NCI-H1694 (cell line): ENCODE results near the gene DPH2.

ENCODE experiments used
- DNase-seq: peaks from one replicate; lab custom pipeline; 2025; lab: John Stamatoyannopoulos, UW

Gene DPH2

DNA sequence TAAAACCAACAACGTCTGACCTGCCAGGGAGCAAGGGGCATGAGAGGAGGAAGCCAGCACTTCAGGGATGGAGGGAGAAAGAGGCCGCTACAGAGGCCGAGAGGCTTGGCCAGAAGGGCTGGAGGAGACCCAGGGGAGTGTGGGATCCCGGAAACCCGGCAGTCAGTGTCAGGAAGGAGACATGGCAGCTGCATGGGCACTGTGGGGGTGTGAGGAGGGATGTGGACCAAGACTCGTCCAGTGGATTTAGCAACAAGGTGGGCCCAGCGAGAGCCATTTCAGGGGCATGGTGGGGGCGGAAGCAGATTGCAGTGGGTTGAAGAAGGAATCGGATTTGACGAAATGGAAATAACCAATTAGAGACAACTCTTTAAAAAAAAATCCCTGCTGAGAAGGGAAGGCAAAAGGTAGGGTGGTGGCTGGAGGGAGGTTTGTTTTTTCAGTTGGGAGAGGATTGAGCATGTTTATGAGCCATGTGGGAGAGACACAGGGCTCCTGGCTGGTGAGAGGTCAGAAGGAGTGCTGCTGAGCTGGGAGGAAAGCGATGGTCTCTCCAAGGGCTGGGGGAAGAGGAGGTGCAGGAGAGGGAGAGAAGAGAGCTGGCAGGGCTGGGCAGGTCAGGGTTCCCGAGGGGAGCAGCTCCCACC is 13.6 kb downstream of the DPH2 start:
- no peak for DNase-seq

DNA sequence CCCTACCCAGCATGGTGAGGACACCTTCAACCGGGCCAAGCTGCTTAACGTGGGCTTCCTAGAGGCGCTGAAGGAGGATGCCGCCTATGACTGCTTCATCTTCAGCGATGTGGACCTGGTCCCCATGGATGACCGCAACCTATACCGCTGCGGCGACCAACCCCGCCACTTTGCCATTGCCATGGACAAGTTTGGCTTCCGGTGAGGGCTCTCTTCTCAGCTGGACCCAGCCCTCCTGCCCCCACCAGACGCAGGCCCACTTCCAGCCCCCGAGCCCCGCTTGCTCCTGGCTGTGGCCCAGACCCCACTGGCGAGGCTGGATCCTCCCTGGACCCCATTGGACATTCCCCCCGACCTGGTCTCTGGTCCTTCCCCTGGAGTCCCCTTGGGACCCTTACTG is 15.0 kb downstream of the DPH2 start:
- no peak for DNase-seq

DNA sequence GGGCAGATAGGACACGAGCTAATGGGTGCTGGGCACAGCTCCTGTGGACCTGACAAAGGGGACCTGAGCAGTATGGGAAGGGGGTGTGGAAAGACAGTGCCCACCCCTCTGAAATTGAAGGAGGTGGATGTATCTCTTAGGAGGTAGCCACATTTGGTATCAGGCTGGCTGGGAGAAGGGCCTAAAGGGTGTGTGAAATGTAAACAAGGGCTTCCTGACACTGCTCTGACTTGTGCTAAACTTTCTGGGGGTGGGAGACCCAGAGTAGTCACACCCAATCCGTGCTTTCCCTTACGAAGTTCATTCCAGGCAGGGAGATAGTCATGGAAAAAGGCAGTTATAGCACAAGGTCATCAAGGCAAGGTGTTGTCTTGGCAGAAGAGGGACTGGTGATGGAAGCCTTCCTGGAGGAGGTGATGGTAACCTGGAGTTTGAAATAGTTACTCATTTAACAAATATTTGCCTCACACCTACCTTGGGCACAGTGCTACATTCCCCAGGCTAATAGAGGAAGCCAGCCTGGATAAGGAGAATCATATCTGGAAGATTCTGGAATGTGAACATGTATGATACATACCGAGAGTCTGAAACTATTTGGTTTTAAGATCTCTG is 16.3 kb downstream of the DPH2 start:
- DNase-seq, result no peak

DNA sequence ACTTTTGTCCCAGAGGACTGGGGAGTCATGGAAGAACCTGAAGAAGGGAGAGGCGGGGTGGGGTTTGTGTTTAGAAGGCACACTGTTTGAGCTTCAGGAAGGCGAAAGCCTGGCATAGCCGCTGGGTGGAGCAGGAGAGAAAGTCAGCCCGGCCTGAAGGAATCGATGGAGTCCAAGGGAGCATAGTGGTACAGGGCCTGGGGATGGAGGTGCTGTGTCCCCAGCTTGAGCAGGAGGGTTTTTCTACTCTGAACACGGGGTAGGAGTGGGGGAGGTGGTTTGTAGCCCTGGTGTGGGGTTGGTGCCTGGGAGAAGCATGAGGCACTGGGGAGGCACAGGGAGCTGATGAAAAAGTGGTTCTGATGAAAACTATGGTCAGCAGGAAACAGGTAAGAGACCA is 16.9 kb downstream of the DPH2 start:
- DNase-seq, result no peak

DNA sequence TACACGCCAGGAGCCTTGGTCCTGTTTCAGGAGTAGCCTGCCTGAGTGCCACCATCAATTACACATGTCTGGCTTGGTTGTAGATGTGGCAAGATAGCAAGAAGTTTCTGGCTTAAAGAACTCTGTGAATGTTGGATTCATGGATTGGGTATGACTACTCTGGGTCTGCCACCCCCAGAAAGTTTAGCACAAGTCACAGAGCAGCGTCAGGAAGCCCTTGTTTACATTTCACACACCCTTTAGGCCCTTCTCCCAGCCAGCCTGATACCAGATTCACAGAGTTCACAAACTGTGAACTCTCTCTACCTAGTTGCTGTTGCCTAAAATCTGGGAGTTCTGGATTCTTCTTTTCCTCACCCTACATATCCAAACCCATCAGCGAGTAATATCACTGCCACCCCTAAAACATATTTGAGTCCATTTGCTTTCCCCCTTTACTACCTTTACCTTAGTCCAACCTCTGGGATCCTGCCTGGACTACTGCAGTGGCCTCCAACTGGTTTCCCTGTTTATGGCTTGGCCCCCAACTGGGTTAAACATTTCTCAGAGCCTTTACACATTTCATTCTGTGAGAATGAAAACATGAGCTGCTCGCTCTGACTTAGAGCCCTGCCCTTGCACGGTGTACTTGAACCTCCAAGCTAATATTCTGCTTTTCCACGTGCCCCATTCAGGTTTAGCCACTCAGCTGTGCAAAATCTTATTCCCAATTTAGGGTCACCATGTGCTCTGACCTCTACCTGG is 17.5 kb downstream of the DPH2 start:
- DNase-seq, result no peak

DNA sequence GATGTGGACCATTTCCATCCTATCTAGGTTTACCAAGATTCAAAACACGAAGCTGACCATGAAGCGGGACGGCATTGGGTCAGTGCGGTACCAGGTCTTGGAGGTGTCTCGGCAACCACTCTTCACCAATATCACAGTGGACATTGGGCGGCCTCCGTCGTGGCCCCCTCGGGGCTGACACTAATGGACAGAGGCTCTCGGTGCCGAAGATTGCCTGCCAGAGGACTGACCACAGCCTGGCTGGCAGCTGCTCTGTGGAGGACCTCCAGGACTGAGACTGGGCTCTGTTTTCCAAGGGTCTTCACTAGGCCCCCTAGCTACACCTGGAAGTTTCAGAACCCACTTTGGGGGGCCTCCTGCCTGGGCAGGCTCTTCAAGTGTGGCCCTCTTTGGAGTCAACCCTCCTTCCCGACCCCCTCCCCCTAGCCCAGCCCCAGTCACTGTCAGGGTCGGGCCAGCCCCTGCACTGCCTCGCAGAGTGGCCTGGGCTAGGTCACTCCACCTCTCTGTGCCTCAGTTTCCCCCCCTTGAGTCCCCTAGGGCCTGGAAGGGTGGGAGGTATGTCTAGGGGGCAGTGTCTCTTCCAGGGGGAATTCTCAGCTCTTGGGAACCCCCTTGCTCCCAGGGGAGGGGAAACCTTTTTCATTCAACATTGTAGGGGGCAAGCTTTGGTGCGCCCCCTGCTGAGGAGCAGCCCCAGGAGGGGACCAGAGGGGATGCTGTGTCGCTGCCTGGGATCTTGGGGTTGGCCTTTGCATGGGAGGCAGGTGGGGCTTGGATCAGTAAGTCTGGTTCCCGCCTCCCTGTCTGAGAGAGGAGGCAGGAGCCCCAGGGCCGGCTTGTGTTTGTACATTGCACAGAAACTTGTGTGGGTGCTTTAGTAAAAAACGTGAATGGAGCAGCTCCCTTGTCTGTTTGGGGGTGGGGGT is 20.7 kb downstream of the DPH2 start:
- no peak for DNase-seq

DNA sequence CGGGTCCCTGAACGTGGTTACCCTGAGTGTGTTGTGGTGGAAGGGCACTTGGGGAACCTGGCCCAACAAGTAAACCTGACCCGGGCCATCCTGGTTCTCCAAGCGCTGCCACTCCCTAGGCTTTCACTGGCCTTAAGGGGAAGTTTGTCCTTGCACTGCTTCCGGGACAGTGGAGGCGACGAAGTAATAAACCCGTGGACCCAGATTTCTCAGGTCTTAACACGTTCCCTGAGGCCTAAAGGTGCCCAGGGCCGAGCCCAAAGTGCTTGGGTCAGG is 21.3 kb downstream of the DPH2 start:
- DNase-seq, result no peak

DNA sequence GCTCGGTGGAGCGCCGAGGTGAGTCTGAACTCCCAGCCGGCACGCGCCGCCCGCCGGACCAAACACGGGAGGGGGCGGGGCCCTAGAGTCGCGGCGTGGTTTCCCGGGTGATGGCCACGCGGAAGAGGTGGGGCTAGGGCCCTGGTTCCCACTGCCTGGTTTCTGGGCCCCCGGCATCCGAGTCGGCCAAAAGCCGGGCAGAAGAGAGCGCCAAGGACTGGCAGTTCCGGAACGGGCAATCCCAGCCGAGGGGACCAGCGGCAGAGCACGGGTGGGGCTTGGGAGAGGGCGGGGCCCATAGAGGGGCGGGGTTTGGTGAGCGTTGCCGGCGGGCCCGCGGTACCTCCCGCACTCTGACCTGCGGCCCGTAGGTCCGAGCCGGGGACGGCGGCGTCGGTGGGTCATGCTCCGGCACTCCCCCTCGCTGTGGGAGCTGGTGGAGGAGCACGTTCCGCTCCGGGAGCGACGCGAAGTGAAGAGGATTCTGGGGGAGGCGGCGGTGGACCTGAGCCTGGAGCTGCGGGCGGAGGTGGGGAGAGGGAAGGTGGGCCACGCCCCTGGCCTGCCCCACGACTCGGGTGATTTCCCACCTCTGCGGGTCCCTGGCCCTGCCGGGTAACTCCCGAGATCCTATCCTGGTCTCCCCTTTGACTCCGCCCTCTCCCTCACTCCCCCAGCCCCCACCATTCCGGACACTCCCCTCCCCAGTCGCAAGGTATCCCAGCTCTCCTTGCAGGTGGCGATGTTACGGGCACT is 21.8 kb downstream of the DPH2 start, which contains the start of gene CCDC24:
CCDC24 (plus strand) TSS at position 124 of the 756 bp plus-strand sequence; CDS start at position 404, 280 bp downstream.
- DNase-seq, result peak; percentile 30

DNA sequence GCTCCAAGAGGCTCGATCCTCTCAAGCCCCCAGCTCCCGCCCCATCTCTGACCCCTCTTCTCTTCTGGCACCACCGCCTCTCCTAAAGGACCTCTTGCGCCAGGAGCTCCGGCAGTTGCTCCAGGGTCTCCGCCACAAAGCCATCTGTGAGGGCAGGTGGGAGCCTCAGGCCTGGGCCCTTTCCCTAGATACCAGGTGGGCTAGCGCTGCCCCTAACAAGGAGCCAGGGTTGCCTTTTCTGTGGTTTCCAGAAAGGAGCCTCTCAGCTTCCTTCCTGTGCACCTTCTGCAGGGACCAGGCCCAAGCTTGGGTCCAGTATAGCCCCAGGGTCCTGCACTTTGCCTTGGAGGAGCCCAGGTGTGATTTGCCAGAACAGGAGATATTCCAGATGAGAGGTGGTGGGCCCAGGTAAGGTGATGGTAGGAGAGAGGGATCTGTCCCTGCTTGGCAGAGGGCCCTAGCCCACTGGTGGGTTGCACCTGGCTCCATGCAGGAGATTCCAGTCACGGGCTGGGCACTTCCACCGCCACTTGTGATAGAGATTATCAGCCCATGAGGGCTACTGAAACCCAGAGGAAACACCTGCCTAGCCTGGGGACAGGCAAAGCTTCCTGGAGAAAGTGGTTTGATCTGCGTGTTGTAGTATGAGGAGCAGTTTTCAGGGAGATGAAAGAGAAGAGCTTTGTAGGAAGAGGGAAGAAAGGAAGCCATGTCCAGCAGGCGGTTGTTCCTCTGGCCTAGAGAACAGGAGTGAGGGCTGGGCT is 22.6 kb downstream of the DPH2 start:
- no peak for DNase-seq

DNA sequence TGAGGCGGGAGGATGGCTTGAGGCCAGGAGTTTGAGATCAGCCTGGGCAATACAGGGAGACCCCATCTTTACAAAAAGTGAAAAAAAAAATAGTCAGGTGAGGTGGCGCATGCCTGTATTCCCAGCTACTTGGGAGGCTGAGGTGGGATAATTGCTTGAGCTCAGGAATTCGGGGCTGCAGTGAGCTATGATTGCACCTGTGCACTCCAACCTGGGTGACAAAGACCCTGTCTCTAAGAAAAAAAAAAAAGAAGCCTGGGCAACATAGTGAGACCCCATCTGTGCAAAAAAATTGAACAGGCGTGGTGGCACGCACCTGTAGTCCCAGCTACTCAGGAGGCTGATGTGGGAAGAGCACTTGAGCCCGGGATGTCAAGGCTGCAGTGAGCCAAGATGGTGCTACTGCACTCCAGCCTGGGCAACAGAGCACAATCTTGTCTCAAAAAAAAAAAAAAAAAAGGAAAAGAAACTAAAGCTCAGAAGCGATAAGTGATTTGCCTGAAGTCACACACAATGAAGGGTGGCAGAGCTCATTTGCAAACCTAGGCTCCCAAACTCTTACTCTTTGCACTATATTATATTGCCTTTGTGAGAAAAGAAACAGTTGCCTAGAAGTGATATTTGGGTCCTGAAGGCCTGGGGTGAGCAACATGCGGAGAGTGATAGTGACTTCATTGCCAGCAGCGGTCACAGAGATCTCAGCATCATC is 23.6 kb downstream of the DPH2 start:
- no peak for DNase-seq

DNA sequence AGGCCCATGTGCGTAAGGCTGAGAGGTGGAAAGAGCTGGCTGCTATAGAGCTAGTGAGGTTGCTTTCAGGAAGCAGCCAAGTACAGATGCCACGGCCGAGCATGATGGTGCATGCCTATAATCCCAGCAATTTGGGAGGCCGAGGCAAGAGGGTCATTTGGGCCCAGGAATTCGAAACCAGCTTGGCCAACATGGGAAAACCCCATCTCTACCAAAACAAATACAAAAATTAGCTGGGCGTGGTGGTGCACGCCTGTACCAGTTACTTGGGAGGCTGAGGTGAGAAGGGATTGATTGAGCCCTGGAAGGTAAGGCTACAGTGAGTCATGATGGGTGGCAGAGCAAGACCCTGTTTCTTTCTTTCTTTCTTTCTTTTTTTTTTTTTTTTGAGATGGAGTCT is 24.3 kb downstream of the DPH2 start:
- no peak for DNase-seq

DNA sequence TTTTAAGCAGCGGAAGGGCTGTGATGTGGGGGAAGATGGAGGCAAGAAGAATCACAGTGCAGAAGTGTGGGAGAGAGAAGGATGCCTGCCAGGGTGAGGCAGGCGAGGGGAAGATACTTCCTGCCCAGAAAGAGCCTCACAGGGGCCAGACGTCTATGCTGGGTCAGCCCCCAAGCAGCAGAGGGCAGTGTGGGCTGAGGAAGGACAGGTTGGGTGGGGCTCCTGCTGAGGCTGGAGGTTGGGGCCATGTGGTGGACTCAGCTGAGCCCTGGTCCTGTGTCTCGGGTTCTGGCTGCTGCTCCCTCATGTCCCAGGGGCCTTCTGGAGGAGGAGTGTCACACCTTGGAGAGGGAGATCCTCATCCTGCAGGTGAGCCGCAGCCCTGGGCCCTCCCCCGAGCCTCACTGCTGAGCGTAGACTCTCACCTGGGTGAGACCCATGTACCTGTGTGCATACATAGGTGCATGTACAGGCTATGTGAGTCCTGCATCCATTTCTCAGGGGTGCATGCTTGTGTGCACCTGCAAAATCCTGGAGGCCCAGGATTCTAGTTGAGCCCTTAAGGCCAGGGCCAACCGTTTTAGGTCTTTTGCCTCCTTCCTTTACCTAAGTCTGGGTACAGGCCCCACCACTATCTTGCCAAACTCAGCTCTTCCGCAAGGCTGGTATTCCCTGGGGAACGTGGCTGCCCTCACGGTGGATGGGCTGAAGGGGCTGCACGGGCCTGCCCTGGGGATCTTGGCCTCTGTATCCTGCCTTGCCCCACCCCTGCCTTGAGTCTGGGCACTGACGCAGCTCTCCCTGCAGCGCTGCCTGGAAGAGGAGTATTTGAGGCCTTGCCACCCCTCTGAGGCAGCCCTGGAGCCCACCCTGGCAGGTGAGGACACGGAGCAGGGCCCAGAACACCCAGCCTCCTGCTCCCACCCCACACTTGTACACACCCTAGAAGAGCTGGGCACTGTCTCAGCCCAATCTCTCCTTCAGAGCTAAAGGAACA is 25.3 kb downstream of the DPH2 start:
- DNase-seq, result no peak

DNA sequence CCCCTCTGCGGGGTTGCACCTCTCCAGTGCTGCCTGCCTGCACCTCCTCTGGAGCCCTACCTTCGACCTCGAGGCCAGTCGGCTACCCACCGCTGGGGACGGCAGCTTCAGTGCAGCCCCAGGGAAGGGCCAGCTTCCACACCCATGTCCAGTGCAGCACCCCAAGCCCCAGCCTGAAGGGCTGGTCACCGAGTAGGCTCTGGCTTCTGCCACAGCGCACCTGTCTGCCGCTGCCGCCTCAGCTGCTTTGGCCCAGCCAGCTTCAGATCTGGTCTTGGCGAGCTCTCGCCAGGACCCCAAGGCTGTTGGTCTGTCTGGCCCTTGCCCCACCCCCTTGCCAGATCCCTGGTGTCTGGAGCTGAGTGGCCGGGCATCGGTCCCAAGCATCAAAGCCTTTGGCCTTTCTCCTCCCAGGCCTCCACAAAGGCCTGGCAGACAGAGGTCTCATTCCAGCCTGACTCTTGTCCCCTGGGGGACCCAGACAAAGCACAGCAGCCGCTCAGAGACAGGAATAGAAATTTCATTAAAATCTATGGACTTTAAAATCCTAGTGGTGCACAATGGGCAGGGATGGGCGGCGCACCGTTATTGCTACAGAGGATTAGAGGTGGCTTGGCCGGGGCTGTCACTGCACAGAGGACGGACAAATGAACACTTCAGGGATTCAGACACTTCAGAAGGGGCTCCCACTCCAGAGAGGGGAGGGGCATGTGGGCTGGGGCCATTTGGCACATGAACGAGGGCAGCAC is 26.3 kb downstream of the DPH2 start:
- DNase-seq, result no peak

DNA sequence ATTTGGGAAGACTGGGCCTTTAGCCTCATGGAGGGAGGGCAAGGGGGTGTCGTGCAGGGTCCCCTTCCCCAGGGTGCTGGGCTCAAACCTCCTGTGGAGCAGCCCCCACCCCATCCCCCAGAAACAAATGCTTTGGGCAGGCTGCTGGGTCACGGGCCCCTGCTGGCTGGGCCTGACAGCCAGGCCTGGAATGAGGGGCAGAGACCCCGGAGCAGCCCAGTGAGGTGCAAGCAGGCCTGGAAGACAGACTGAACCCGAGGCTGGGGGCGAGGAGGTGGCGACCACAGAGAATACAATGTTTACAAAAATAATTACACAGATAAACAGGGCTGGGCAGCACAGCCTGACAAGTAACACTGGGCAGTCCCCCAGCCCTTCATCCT is 26.9 kb downstream of the DPH2 start:
- DNase-seq, result no peak

DNA sequence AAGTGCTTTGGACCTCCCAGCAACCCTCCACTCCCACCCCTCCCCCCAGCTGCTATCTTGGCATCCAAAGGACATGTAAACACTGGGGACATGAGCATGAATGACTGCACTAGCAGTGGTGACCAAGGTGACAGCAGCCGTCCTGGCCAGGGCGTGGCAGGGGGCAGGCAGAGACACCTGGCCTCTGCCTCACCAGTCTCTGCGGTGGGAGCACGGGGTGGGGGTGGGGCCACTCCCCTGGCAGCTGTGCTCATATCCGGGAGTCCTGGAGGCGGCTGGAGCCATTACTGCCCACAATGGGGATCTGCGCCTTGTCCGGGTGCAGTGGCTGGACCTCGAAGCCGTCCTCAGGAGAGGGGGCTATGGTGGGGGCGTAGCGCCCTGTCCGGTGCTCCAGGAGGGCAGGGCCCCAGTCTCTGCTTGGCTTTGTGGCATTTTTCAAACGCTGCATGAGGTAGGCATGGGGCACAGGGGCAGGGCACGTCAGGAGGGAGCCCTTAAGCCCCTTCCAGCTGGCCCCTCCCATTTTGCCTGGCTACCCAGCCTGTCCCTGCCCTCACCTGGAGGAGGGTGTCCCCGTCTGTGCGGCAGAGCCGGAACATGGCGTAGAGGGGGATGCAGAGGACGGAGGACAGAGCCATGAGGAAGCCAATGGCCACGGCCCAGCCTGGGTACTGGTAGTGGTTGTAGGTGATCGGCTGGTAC is 27.6 kb downstream of the DPH2 start:
- DNase-seq, result no peak

DNA sequence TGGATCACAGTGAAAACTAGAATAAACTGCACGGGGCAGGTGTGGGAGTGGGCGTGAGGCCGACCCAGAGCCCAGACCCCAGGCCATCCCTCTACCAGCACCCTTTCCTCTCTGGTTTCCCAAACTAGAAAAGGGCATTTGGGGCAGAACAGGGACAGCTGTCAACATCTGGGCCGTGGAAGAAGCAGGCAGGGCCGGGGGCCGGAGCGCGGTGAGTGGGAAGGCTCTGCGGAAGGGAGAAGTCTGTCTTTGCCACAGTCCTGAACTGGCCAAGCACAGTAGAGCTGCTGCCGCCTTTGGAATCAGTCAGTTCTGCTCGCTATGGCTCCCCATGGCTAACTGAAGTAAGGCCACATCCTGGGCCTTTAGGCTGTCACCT is 28.2 kb downstream of the DPH2 start:
- DNase-seq, result no peak

DNA sequence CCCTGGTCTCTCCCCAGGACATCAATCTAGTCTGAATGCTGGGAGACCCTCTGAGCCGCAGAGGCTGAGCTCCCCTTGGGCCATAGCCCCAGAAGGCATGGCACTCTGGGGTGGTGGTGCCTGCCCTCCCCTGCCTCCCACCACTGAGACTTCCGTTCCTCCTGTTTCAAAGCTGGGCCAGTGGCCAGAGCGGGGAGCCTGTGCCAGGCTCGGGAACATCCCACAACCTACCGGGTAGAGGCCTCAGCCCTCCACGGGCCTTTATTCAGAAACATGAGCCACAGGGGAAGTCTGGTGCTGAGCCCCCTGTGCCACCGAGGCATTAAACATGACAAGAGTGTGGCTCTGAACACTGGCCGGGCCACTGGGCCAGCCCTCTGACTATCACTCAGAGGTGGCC is 29.6 kb downstream of the DPH2 start:
- no peak for DNase-seq

DNA sequence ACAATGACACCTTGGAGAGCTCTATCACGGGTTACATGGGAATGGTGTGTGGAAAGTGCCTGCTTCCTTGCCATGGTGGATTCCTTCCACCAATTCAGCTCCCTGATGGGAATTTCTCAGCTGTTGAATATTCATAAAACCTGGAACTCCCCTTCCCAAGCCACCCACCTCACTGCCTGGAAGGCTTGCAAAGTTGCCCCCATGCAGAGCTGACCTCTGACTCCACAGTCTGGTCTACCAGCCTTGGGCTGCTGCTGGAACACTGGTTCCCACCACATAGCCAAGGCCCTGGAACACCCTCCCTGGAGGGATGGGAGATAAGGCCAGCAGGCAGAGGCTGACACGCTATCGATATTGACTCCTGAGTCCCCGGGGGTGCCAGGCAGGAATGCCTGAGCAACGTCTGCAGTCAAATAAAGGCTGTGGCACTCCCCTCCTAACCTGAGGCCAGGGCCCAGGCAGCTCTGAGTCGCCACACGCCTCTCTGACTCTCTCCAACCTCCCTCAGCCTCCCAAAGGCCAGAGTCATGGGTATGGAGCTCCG is 30.4 kb downstream of the DPH2 start:
- DNase-seq, result no peak
